ENCODE results near the gene GRAMD1B. TPM values are rescaled to one million over a fixed set of nuclear protein-coding genes. Genes with fewer than 3 reads are reported as not detected.

The GRAMD1B gene
- total and polyA plus RNA-seq, 2 donors (not counting 1 experiment from before 2014, with no cell fraction given), result 0.83 to 1.5 TPM

DNA sequence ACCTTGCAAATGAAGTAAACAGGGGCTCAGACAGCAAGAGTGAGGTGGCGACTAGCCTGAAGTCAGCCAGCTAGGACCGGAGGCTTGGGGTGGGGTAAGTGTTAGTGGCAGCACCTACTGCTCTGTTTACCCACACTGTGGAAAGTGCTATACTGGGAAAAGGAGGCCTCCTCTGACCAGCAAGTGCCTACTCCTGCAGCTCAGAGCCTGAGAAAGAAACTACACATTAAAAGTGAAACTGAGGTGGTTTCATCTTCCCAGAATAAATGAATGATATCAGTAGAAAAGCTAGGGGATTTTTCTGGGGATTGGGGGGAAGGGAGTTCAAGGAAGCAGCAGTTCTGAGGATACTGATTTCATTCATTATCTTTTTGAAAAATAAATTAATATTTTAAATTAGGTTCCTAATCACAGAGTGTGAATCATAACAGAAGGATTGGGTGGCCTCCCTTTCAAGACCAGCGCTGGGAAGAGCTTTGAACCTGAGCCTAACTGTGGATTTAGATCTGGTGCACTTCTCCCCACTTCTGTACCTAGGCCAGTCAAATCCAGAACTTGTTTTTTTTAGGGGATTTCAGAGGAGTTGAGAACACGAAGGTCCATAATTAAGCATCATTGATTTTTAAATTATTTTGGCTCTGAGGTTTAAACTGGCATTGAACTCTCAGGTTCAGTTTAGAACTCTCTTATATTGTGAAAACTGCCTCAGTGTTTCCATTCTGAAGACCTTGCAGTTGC, 48.1 kb upstream of the GRAMD1B start:
- Histone ChIP-seq H3K9me3 (ENCODE audit: control insufficient read depth, insufficient read depth, low read depth, low read length) (no peaks in the 10 kb centered on the region), H3K4me1 (ENCODE audit: control insufficient read depth, extremely low read depth, insufficient read depth, low read length) (no peaks in the 10 kb centered on the region), H2AFZ (ENCODE audit: low read length) (no peak overlapping the region), H3K36me3 (ENCODE audit: control insufficient read depth, insufficient read depth, low read length) (no peaks in the 10 kb centered on the region), H3K4me2 (ENCODE audit: extremely low read depth, insufficient read depth, low read length) (no peak overlapping the region), H3K27me3 (ENCODE audit: control insufficient read depth, insufficient read depth, low read length) (peaks cover 3% of the 10 kb centered on the region), H3K9ac (ENCODE audit: insufficient read depth, low read length) (no peak overlapping the region), H3K27ac (ENCODE audit: insufficient read depth, low read length) (no peak overlapping the region), H4K20me1 (ENCODE audit: control insufficient read depth, extremely low read depth, insufficient read depth, low read length) (no peaks in the 10 kb centered on the region), H3K79me2 (ENCODE audit: control insufficient read depth, insufficient read depth, low read length) (no peaks in the 10 kb centered on the region), H3K4me3 (replicated peaks in 1 of 4; ENCODE audit: control extremely low read depth in 1 of 4, insufficient read depth in 1 of 4, low read depth in 3 of 4, low read length in 4 of 4) (no peak overlapping the region)
- TF ChIP-seq, protein P1, sequence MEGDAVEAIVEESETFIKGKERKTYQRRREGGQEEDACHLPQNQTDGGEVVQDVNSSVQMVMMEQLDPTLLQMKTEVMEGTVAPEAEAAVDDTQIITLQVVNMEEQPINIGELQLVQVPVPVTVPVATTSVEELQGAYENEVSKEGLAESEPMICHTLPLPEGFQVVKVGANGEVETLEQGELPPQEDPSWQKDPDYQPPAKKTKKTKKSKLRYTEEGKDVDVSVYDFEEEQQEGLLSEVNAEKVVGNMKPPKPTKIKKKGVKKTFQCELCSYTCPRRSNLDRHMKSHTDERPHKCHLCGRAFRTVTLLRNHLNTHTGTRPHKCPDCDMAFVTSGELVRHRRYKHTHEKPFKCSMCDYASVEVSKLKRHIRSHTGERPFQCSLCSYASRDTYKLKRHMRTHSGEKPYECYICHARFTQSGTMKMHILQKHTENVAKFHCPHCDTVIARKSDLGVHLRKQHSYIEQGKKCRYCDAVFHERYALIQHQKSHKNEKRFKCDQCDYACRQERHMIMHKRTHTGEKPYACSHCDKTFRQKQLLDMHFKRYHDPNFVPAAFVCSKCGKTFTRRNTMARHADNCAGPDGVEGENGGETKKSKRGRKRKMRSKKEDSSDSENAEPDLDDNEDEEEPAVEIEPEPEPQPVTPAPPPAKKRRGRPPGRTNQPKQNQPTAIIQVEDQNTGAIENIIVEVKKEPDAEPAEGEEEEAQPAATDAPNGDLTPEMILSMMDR (conservative IDR thresholded peaks at IDR 0.05 in 1 of 2, IDR thresholded peaks at IDR 0.05 in 1 of 2; ENCODE audit: low read depth in 1 of 2, low read length in 2 of 2), result no peak
- no peak for TF ChIP-seq EZH2 (IDR thresholded peaks at IDR 0.05; ENCODE audit: low read length, missing control alignments)
- DNase-seq (ENCODE audit: low read depth in 2 of 2), result no peak

DNA sequence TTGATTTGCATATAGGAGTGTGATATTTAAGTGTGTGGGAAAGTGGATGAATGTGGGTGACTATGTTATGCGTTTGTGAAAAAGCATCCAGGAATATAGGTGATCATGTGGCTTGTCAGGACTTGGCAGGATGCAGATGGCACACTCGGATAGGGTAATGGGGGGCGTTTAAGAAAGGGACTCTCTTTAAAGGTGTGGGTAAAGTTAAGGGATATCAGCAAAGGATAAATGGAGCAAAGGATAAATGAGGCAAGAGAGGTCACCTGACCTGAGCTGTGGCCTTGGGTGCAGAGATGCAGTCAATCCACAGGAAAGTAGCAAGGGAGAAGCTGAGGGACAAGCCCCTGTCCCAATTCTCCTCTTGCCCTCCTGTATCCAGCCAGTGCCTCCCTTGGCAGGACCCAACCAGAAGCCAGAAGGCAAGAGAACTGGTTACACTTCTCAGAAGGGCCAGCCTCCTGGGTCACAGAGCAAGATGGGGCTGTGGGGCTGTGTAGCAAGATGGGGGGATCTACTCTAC, 47.5 kb upstream of the GRAMD1B start:
- H4K20me1 ChIP-seq (ENCODE audit: control insufficient read depth, extremely low read depth, insufficient read depth, low read length), result no peaks in the 10 kb centered on the region
- H3K4me1 ChIP-seq (ENCODE audit: control insufficient read depth, extremely low read depth, insufficient read depth, low read length), result no peaks in the 10 kb centered on the region
- no peak overlapping the region for H3K4me3 ChIP-seq (replicated peaks in 1 of 4; ENCODE audit: control extremely low read depth in 1 of 4, insufficient read depth in 1 of 4, low read depth in 3 of 4, low read length in 4 of 4)
- no peak overlapping the region for H3K4me2 ChIP-seq (ENCODE audit: extremely low read depth, insufficient read depth, low read length)
- H2AFZ ChIP-seq (ENCODE audit: low read length), result no peak overlapping the region
- no peak overlapping the region for H3K27ac ChIP-seq (ENCODE audit: insufficient read depth, low read length)
- no peak for DNase-seq (ENCODE audit: low read depth in 2 of 2)
- no peaks in the 10 kb centered on the region for H3K79me2 ChIP-seq (ENCODE audit: control insufficient read depth, insufficient read depth, low read length)
- no peaks in the 10 kb centered on the region for H3K9me3 ChIP-seq (ENCODE audit: control insufficient read depth, insufficient read depth, low read depth, low read length)
- H3K36me3 ChIP-seq (ENCODE audit: control insufficient read depth, insufficient read depth, low read length), result no peaks in the 10 kb centered on the region
- TF ChIP-seq, protein P1 (conservative IDR thresholded peaks at IDR 0.05 in 1 of 2, IDR thresholded peaks at IDR 0.05 in 1 of 2; ENCODE audit: low read depth in 1 of 2, low read length in 2 of 2), result no peak
- no peak overlapping the region for H3K9ac ChIP-seq (ENCODE audit: insufficient read depth, low read length)
- no peaks in the 10 kb centered on the region for H3K27me3 ChIP-seq (ENCODE audit: control insufficient read depth, insufficient read depth, low read length)

DNA sequence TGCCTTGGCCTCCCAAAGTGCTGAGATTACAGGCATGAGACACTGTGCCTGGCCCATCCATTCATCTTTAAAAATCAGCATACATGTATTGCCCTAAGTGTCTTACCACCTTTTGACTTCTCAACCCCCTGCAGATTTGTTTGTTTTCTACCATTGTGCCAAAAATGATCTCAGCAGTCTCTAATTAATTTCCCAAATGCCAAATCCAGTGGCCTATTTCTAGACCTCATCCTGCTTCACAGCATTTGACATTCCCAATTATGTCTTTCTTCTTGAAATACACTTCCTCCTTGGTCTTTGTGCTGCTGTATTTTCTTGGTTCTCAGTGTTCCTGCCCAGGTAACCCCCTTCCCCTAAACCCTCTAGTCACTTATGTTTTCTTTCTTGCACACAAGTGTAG, 46.0 kb upstream of the GRAMD1B start:
- no peak overlapping the region for H3K4me3 ChIP-seq (replicated peaks in 1 of 4; ENCODE audit: control extremely low read depth in 1 of 4, insufficient read depth in 1 of 4, low read depth in 3 of 4, low read length in 4 of 4)
- H3K9ac ChIP-seq (ENCODE audit: insufficient read depth, low read length), result no peak overlapping the region
- no peaks in the 10 kb centered on the region for H3K36me3 ChIP-seq (ENCODE audit: control insufficient read depth, insufficient read depth, low read length)
- DNase-seq (ENCODE audit: low read depth in 2 of 2), result no peak
- TF ChIP-seq EZH2 (IDR thresholded peaks at IDR 0.05; ENCODE audit: low read length, missing control alignments), result no peak
- TF ChIP-seq, protein P1 (conservative IDR thresholded peaks at IDR 0.05 in 1 of 2, IDR thresholded peaks at IDR 0.05 in 1 of 2; ENCODE audit: low read depth in 1 of 2, low read length in 2 of 2), result no peak
- no peaks in the 10 kb centered on the region for H4K20me1 ChIP-seq (ENCODE audit: control insufficient read depth, extremely low read depth, insufficient read depth, low read length)
- H3K27me3 ChIP-seq (ENCODE audit: control insufficient read depth, insufficient read depth, low read length), result no peaks in the 10 kb centered on the region
- no peak overlapping the region for H2AFZ ChIP-seq (ENCODE audit: low read length)
- H3K9me3 ChIP-seq (ENCODE audit: control insufficient read depth, insufficient read depth, low read depth, low read length), result no peaks in the 10 kb centered on the region
- no peaks in the 10 kb centered on the region for H3K79me2 ChIP-seq (ENCODE audit: control insufficient read depth, insufficient read depth, low read length)
- no peaks in the 10 kb centered on the region for H3K4me1 ChIP-seq (ENCODE audit: control insufficient read depth, extremely low read depth, insufficient read depth, low read length)
- no peak overlapping the region for H3K4me2 ChIP-seq (ENCODE audit: extremely low read depth, insufficient read depth, low read length)
- no peak overlapping the region for H3K27ac ChIP-seq (ENCODE audit: insufficient read depth, low read length)

All from fibroblast of lung (primary cell).